ENCODE results near the gene COL15A1.
"Not testable (repeated sequence)": the region's sequence is repeated elsewhere in the genome, so short reads cannot be mapped to it uniquely, and the experiment has no call there.

Gene COL15A1

DNA sequence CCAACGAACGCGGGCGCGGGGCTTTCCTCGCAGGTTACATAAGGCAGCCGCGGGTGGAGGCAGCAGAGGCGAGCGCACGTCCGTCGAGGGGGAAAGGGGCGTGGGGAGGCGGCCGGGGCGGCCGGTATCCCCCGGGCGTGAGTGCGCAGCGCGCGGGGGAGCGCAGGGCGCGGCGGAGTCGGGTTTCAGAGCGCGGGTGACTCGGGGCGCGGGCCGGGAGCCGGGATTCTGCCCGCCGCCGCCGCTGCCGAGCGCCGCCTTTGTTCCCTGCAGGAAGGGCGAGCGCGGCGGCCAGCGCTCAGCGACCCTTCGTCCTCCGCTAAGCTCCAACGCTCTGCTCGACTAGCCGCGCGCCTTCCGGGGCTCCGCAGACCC lies at the start of gene COL15A1:
Gene COL15A1 (plus strand): TSS at position 226 of the 375 bp plus-strand sequence. CDS start 155 bp downstream, outside the sequence.
- DNase-seq, result no peak

DNA sequence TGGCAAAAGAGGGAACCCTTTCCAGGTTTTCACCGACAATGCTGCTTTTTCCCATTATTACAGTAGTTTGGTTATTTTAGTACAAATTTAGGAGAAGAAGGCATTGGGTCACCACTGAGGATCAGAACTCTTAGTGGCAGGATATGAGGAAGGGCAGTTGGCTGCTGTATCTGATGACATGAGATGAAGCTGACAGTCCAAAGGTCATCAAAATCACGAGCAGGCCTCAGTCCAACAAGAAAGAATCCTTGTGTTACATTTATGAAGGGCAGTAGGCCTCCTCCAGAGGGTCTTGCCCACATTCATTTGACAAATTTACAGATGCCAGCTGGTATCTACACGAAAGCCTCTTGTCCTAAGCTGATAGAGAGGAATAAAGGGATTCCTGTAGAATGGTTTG lies 49.5 kb upstream of the COL15A1 start:
- no peak for DNase-seq

DNA sequence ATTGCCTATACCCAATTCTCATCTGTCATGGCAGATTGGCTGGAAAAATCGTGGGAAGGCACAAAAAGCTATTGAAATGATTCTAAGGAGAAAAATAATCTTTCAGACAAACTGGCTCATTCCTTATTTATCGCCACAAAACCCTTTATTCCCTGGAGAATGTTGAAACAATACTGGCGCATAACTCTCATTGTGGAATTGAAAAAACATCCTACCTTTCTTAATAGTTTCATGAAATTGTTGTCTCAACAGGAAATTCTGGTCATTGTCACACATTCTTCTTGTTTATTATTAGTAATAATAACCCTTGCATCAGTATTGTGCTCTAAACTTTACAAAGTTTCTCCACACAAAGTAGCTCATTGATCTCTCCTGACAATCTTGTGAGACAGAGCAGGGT lies 48.9 kb upstream of the COL15A1 start:
- no peak for DNase-seq

DNA sequence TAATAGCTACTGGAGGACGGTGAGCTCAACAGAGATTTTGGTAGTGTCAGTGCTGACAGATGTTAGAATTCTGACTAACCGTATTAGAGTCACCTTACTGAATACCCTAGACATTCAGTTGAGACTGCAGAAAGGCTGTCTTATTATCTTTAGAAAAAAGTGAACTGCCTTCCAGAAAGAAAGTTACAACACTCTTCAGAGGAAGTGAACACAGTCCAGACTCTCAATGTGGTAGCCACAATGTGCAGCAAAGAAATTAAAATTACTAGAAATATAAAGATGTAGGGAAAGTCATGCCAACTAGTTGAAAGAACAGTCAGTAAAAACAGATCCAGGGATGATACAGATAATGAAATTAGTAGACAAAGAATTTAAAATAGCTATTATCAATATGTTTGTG lies 47.1 kb upstream of the COL15A1 start:
- no peak for DNase-seq

DNA sequence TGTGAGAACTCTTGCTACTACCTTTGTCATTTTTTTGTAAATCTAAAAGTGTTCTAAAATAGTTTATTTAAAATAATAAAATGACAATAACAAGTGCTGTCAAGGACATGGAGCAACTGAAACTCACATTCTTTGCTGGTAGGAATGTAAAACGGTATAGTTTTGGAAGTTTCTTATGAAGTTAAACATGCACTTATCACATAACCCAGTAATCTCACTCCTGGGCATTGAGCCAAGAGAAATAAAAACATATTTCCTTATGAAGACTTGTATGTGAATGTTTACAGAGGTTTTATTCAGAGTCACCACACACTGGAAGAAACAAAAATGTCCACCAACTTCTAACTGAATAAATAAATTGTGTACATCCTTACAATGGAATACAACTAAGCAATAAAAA lies 46.0 kb upstream of the COL15A1 start:
- DNase-seq, result no peak

DNA sequence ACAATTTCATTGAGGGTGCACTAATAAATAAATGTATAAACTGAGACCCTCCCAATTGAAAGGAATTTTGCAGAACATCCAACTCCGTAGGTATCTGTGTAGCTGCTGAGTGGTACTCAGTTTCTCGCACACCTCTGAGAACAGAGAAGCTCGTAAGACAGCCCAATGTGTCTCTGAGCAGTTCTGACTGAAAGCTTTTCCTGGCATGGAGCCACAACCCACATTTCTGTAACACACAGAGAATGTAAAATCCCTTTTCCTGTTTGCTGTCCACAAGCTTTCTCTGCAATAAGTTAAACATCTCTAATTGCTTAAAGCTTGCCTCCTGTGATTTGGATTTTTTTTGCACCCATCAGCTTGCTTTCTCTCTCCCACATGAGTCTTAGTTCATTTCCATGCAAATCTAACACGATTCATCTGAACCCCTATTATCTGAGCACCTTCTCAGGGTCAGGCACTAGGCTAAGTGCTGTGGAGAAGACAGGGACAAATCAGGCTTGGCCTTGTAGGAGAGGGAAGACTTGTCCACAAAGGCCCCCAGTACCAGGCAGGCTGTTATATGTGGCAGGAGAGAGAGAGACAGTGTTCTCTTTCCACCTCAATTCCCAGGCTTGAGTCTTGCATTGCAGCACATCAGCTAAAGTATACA lies 44.2 kb upstream of the COL15A1 start:
- no peak for DNase-seq

DNA sequence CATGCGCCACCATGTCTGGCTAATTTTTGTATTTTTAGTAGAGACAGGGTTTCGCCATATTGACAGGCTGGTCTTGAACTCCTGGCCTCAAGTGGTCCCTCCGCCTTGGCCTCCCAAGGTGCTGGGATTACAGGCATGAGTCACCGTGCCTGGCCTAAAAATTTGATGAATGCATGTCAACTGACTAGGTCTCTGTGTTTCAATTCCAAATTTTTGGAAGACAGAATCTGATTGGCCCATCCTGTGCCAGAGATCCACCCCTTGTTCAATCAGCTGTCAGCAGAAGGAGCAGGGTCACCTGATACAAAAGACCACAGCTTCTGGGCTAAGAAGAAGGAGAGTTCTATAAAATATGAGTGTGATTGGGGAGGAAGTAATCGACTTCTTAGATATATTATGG lies 43.5 kb upstream of the COL15A1 start:
- no peak for DNase-seq

DNA sequence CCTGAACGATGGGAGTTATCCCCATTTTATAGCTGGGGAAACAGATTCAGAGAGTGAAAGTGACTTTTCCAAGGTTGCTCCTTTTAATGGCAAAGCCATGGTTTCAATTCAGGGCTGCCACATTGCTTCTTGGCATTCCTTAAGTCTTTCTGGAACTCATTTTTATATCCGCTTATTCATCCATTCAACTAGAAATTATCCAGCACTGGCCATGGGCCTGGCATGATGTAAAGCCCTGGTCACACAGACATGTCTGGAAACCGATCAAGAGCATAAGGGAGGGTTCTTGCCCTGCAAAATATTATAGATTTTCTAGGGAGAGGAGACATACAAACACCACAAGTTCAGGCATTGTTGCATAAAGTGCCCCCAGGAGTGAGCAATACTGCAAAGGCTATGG lies 43.0 kb upstream of the COL15A1 start:
- no peak for DNase-seq

DNA sequence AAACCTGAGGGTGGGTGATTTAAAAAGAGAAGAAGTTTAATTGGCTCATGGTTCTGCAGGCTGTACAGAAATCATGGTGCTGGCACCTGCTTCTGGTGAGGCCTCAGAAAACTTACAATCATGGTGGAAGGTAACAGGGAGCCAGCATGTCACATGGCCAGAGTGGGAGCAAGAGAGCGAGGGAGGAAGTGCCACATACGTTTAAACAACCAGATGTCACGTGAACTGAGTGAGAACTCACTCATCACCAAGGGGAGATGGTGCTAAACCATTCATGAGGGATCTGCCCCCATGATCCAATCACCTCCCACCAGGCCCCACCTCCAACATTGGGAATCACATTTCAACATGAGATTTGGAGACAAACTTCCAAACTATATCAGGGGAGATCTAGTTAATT lies 41.9 kb upstream of the COL15A1 start:
- not testable (repeated sequence) for DNase-seq

DNA sequence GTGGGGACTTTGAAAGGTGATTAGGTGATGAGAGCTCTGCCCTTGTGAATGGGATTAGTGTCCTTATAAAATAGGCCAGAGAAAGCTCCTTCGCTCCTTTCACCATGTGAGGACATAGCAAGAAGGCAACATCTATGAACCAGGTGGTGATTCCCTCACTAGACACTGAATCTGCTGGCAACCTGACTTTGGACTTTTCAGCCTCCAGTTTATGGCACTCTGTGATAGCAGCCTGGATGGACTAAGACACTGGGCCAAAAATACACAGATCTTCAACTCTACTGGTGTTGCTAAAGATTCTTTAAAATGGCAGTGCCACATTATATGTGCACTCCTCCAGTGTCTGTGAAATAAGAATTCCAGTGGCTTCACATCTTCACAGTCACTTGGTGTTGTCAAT lies 41.2 kb upstream of the COL15A1 start:
- no peak for DNase-seq

DNA sequence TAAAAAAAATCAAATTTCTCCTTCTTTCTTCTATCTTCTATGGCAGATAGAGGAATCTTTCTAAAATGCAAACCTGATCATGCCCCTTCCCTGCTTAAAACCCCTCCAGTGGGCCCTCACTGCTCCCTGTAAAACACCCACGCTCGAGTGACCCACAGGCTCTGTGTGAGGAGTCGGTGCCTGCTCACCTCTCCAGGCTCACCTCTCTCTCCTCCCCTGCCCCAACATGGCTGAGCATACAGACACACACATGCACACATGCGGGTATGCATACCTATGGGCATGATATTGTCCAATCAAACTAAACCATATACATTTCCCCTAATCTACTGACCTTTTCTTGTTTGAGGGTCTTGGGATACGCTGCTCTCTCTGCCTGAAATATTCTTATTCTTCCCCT lies 40.8 kb upstream of the COL15A1 start:
- DNase-seq, result no peak

DNA sequence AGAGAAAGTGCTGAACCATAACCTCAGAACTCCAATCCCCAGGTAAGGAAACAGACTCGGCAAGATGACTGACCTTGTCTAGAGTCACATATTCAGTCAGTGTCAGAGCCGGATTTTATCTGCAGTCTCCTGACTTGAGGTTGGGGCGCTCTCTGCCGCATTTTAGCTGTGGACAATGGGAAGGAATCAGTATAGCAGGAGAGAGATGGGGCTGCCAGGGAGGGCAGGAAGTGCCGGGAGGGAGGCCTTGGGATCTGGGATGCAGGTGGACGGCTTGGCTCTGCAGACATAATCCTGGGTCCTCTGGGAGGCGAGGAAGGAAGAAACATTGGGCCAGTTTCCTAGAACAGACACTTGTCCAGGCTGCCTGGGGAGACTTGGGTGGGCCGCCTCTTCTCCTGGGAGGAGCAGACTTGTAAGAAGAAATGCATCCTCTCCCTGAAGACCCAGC lies 39.7 kb upstream of the COL15A1 start:
- no peak for DNase-seq

DNA sequence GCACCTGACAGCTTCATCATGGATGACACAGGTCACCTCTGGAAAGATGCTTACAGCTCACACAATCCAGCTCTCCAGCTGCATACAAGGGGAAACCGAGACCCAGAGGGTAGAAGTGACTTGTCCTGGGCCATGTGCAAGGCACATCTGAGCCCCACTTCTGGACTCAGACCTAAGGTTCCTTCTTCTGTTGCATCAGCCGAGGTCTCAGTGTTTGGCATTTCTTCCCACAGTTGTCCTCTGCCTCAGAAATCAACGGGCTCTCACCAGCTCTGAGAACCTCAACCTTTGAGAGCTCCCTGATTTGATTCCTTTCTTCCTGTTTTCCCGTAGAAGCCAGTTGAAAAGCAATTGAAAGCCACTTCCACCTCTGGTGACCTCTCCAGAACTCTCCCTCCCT lies 38.7 kb upstream of the COL15A1 start:
- DNase-seq, result no peak

DNA sequence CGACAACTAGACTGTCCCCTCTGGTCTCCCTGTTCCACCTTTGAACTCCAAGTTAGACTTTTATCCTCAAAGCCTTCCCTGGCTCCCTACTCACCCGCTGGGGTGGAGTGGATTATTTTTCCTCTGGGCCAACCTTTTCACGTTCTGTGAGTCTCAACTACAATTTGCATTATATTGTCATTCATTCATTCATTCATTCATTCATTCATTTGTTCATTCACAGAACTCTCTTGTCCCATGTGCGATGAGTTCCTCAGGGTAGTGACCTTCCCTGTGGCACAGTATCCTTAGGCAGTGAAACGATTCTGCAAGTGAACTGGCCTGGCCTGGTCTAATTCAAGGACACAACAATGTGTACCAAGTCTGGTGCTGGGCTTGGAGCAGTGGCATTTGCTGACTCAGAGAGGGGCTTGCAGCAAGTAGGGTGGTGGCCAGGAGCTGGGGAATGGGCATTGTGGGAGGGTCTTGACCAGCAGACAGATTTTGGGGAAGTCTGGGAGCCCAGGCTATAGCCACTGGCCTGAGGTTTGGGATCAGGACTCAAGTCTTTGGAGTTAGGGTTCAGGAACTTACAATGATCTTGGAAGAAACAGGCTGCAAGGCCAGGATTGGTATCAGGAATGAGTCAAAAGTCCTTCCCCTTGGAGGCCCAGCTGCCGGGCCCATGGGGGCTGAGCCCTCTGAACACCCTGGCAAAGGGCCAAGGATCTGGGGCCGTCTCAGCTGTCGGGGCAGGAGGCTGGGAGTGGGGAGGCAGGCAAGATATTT lies 37.2 kb upstream of the COL15A1 start:
- no peak for DNase-seq

DNA sequence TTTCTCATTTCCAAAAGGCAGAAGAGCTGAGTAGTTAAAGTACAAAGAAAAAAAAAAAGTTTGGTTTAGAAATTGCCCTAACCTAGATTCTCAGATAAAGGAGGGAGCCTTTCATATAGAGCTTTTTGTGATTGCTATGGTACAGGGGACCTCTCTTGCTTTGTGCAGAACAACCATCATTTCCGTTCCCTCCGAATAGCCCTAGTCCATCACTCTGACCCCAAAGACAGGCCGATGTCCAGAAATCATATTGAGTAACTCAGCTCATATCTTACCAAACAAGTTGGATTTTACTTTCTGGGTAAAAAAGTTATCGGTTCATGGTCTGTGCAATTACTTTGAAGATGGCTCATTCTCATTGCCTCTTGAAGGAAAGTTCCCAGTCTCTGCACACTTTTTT lies 36.7 kb upstream of the COL15A1 start:
- DNase-seq, result no peak

DNA sequence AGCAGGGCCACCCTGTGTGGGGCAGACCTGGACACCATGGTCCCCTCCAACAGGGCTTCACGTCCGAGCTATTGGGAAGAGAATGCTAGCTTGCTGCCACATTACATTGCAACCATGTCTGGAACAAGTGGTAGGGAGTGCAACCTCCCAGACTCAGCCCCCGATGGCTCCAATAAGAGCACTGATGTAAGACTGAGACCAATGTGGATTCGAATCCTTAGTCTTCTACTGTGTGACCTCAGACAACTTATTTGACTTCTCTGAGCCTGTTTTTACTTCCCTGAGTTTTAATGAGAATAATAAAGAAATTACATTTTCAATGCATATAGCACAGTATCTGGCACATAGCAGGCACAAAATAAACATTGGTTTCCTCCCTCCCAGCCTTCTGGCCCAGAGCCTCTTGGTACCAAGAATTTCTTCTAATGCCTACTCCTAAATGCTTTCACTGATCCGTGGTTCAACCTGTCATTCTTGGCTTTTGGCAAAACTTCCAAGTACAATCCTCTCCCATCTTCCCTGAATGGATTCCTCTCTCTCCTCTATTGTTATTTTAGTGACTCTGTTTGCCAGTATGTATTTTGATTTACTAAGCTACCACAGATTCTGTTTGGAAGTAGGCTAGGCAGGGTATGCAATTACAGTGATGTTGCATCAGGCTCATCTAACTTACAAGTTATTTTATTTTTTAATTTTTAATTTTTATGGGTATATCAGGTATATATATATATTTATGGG lies 34.6 kb upstream of the COL15A1 start:
- no peak for DNase-seq

DNA sequence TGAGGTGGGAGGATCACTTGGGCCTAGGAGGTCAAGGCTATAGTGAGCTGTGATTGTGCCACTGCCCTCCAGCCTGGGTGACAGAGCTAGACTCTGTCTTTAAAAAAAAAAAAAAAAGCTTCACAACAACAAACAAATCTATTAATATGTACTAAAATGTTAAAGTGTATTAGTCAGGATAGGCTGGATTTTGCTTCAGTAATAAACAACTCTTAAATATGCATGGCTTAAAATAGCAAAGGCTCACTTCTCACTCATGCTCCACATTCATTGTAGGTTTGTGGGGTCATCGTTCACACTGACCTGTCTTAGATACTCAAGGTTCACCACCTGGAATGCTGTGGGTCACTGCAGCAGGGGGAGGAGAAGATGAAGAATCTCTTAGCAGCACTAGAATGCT lies 33.8 kb upstream of the COL15A1 start:
- DNase-seq, result no peak

DNA sequence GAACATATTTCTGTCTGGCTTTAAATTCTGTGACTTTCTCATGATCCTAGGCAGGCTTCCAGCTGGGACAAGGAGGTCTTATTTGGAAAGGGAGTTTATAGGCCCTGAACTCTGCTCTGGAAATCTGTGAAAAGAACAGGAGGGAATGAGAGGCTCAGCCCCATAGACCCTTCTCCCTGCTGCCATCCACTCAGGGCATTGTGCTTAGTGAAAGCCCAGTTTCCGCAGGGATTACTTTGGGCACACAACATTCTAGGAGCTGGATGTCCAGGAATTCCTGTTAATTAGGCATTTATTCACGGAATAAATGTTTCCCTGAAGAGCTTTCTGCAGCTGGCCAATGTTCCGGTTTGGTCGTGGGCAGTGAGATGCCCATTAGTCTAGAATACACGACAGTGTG lies 32.7 kb upstream of the COL15A1 start:
- DNase-seq, result no peak

DNA sequence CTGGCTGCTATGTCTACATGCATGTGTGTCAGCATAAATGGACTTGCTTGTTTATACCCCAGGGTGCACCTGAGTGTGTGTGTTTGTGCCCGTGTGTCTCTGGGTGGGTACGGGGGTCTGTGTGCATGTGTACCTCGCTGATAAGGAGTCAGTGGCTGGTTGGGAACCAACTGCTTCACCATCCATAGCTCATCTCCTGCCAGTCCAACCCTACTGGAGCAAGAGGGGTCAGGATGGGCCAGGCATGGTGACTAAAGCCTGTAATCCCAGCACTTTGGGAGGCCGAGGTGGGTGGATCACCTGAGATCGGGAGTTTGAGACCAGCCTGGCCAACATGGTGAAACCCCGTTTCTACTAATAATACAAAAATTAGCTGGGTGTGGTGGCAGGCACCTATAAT lies 32.0 kb upstream of the COL15A1 start:
- not testable (repeated sequence) for DNase-seq

DNA sequence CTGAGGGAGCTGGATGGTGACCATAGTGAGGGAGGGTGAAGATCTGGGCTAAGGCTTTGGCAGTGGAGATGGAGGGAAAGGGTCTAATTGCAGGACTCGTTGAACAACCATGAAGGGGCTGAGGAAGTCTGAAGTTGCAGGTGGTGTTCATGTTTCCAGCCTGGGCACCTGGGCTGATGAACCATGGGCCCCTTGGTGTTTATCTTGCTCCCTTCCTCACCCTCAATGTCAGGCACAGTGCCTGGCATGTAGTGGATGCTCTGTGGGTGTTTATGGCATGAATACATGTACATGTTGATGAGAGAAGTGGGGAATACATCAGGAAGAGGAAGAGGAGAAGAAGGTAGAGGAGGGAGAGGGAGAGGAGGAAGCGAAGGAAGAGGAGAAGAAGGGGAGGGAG lies 31.3 kb upstream of the COL15A1 start:
- DNase-seq, result no peak

DNA sequence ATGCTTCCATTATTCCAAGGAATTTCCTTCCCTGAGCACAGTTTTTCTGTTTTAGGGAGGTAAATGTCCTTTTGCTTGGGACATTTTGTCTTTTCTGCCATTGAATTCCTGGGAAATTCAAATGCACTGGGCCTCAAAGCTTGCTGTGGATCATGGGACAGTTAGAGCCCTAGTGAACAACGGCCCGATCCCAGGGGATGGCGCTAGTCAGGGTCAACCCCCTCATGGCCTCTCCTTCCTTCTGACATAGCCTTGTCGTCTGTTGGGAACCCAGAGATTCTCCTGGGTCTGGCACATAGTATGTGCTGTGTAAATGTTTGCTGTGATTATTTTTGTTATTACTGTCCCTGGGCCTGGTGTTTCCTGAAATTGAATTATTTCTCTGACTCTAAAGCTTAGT lies 30.7 kb upstream of the COL15A1 start:
- no peak for DNase-seq

DNA sequence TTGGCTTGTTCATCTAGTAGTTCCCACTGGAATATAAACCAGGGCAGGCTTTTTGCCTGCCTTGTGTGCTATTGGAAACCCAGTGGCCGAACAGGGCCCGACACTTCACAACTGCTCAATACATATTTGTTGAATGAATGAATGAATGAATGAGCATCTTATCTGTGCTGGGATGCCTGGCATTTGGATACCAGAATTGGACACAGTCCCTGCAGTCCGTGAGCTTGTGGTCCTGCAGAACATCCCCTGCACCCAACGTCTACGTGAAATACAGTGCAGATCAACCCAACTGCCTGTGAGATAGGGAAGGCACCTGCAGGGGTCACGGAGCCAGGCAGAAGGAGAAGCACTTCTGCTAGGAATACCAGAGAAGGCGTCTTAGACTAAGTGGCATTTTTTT lies 30.0 kb upstream of the COL15A1 start:
- DNase-seq, result no peak

DNA sequence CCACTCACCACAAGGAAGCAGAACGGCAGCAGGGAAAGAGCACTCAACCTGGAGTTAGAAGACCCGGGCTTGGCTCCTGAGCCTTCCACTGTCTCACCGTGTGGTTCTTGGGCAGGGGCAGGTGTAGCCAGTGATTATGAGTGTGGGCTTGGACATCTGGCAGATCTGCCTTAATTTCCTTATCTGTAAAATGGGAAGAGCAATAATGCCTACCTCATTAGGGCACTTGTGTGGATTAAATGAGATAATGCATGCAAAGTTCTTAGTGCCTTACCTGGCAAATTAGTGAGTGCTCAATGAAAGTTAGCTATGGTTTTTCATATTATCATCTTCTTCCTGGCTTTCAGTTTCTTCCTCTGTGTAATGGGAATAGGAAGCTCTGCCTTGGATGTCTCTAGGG lies 28.1 kb upstream of the COL15A1 start:
- no peak for DNase-seq

DNA sequence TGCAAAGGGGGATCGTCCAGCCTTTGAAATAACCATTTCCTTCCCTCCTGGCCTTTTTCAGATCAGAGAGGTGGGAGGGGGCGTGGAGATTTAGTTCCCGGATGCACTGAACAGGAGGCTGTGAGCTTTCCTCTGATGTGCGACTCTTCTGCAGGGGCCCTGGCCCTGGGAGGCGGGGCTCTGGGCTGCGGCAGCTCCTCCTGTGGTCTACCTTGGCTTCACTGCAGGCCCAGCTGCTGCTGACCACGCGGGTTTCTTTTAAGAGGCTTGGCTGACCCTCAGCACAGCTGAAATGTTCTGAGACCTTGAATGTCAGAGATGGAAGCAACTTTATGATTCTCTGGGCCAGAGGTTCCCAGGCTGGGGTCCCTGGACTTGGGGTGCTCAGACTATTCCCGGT lies 27.0 kb upstream of the COL15A1 start:
- DNase-seq, result no peak

All from NCI-H1417 treated with DMSO at 0.1 percent for 48 hours (cell line).